Muscle of arm (tissue), 12 donors: ENCODE measurements around the gene IQCH. TPM values are rescaled to one million over a fixed set of nuclear protein-coding genes. Genes with fewer than 3 reads are reported as not detected.
A peak's percentile ranks its signal among the peaks of the same experiment; 100 is the strongest.

Experiments used
- DNase-seq: peaks from one replicate; pipeline ENCODE4 v3.0.0-alpha.2; 2013
- polyA plus RNA-seq, 12 donors: library from polyadenylated mRNA; unstranded; fragments of 120-200 nt; gene quantifications; one replicate each; pipeline ENCODE4 v1.2.1, GENCODE V29; 2013; ENCODE audit not compliant: insufficient read length in 12 of 12

The IQCH gene
- polyA plus RNA-seq, 12 donors = 0.80 to 1.7 (median 0.93) TPM; not detected in 2

- no peak for DNase-seq
Observed at GRCh38 chr15:67394873-67395639, 140.5 kb downstream of the IQCH start.

GRCh38 chr15:67396114-67396513 lies 141.5 kb downstream of the IQCH start:
- DNase-seq = peak; percentile 15

GRCh38 chr15:67397139-67397538 lies 142.6 kb downstream of the IQCH start:
- no peak for DNase-seq

GRCh38 chr15:67399925-67400324 lies 145.3 kb downstream of the IQCH start:
- no peak for DNase-seq

GRCh38 chr15:67400890-67401289 lies 146.3 kb downstream of the IQCH start:
- no peak for DNase-seq

- no peak for DNase-seq
Observed at GRCh38 chr15:67401336-67401735, 146.8 kb downstream of the IQCH start.

GRCh38 chr15:67403428-67404154 lies 149.0 kb downstream of the IQCH start:
- no peak for DNase-seq

GRCh38 chr15:67405208-67406191 lies 150.9 kb downstream of the IQCH start:
- DNase-seq = no peak

GRCh38 chr15:67406257-67406861 lies 151.8 kb downstream of the IQCH start:
- no peak for DNase-seq

- DNase-seq = no peak
Observed at GRCh38 chr15:67407786-67408185, 153.2 kb downstream of the IQCH start.

- DNase-seq = no peak
Observed at GRCh38 chr15:67409175-67409574, 154.6 kb downstream of the IQCH start.

GRCh38 chr15:67411486-67411885 lies 156.9 kb downstream of the IQCH start:
- DNase-seq = no peak

- DNase-seq = no peak
Observed at GRCh38 chr15:67413770-67414390, 159.3 kb downstream of the IQCH start.

GRCh38 chr15:67415181-67415580 lies 160.6 kb downstream of the IQCH start:
- no peak for DNase-seq

- DNase-seq = no peak
Observed at GRCh38 chr15:67416891-67417290, 162.3 kb downstream of the IQCH start.

GRCh38 chr15:67419705-67420104 lies 165.1 kb downstream of the IQCH start:
- DNase-seq = no peak

- no peak for DNase-seq
Observed at GRCh38 chr15:67420137-67420536, 165.6 kb downstream of the IQCH start.

GRCh38 chr15:67421105-67421504 lies 166.5 kb downstream of the IQCH start:
- DNase-seq = no peak

GRCh38 chr15:67422296-67422695 lies 167.7 kb downstream of the IQCH start:
- no peak for DNase-seq

- peak; percentile 43 for DNase-seq
Observed at GRCh38 chr15:67433495-67434099, 179.0 kb downstream of the IQCH start.
